Endodermal cell (in vitro differentiated cells): ENCODE measurements around the gene BICRA. TPM values are rescaled to one million over a fixed set of nuclear protein-coding genes. Genes with fewer than 3 reads are reported as not detected.

Experiments
- DNase-seq: peaks from one replicate; pipeline ENCODE4 v3.0.0-alpha.2; 2017
- H3K27ac ChIP-seq: 2 replicates; pipeline ENCODE4 v1.5.1; 2013; ENCODE audit warnings: mild to moderate bottlenecking, low read depth, low read length, moderate library complexity
- H3K27me3 ChIP-seq: 2 replicates; pipeline ENCODE4 v1.6.1; 2013; ENCODE audit warnings: mild to moderate bottlenecking, low read length, moderate library complexity; ENCODE audit not compliant: insufficient read depth, control insufficient read depth, poor library complexity, severe bottlenecking
- H3K36me3 ChIP-seq: 2 replicates; pipeline ENCODE4 v1.7.0; 2013; ENCODE audit warnings: mild to moderate bottlenecking, low read length, moderate library complexity; ENCODE audit not compliant: control insufficient read depth, insufficient read depth
- H3K4me1 ChIP-seq: one replicate; pipeline ENCODE4 v1.7.0; 2013; ENCODE audit warnings: low read length; ENCODE audit not compliant: control insufficient read depth, insufficient read depth
- H3K4me3 ChIP-seq: 2 replicates; pipeline ENCODE4 v1.5.1; 2013; ENCODE audit warnings: mild to moderate bottlenecking, low read length, moderate library complexity
- H3K9ac ChIP-seq: 2 replicates; pipeline ENCODE4 v1.6.1; 2013; ENCODE audit warnings: mild to moderate bottlenecking, low read length, moderate library complexity; ENCODE audit not compliant: poor library complexity, severe bottlenecking; ENCODE audit errors: extremely low read depth
- H3K9me3 ChIP-seq: 2 replicates; pipeline ENCODE4 v1.6.1; 2013; ENCODE audit warnings: mild to moderate bottlenecking, low read length, moderate library complexity; ENCODE audit not compliant: control insufficient read depth
- H3K27ac Mint-ChIP-seq: 2 replicates; pipeline ENCODE4 v1.8.0; 2020; ENCODE audit warnings: mixed read lengths
- H3K27me3 Mint-ChIP-seq: 2 replicates; pipeline ENCODE4 v1.8.0; 2021; ENCODE audit warnings: mild to moderate bottlenecking, mixed read lengths; ENCODE audit not compliant: insufficient read depth
- H3K36me3 Mint-ChIP-seq: 2 replicates; pipeline ENCODE4 v1.8.0; 2020; ENCODE audit warnings: low read depth, mixed read lengths
- H3K4me1 Mint-ChIP-seq: 2 replicates; pipeline ENCODE4 v1.8.0; 2020; ENCODE audit warnings: mixed read lengths
- H3K4me3 Mint-ChIP-seq: 2 replicates; pipeline ENCODE4 v1.8.0; 2020; ENCODE audit warnings: mild to moderate bottlenecking, moderate library complexity, mixed read lengths
- H3K9me3 Mint-ChIP-seq: 2 replicates; pipeline ENCODE4 v1.8.0; 2020; ENCODE audit warnings: mild to moderate bottlenecking, mixed read lengths
- WGBS, 2 experiments: methylation state at CpG; one replicate each; pipeline versions ENCODE4 v1.1.5 to v1.1.7; 2013; ENCODE audit warnings: missing lambda C conversion rate in 2 of 2, mixed read lengths in 1 of 2; ENCODE audit not compliant: insufficient coverage in 1 of 2, insufficient read length in 1 of 2; 5-methylcytosine and 5-hydroxymethylcytosine counted together
- total RNA-seq, 2 donors: library from RNA; stranded (reverse); fragmentation: NEBNext Ultra II Directional in 1 of 2; extraction: Animal tissue kit (Norgen Biotek cat#: 25700) in 1 of 2; gene quantifications; 2 replicates in 1 of 2; 3 replicates in 1 of 2; pipeline ENCODE4 v1.2.1, GENCODE V29; 2021
- TF ChIP-seq, protein P1 (sequence below): fragments of 200-600 bp; sonication (generic); conservative IDR thresholded peaks from 2 replicates; pipeline ENCODE4 v1.5.0; 2021; ENCODE audit warnings: antibody characterized with exemption, mild to moderate bottlenecking

BICRA gene
- total RNA-seq, 2 donors from 2014 or later, result 30.0 to 30.1 TPM

- WGBS, 2 experiments, result 92% methylated on average over 17 to 18 of the region's 18 CpGs
- Mint-ChIP-seq H3K27ac (peak overlapping the region; percentile 42), H3K9me3 (peaks cover 17% of the 10 kb centered on the region), H3K4me3 (no peak overlapping the region), H3K36me3 (peaks cover 42% of the 10 kb centered on the region), H3K27me3 (no peaks in the 10 kb centered on the region), H3K4me1 (peaks cover 36% of the 10 kb centered on the region)
- Histone ChIP-seq H3K27me3 (no peaks in the 10 kb centered on the region), H3K27ac (peak overlapping the region; percentile 8), H3K9ac (no peak overlapping the region), H3K36me3 (peaks cover 34% of the 10 kb centered on the region), H3K9me3 (peaks cover 18% of the 10 kb centered on the region), H3K4me1 (peaks cover 12% of the 10 kb centered on the region), H3K4me3 (no peak overlapping the region)
- TF ChIP-seq, protein P1, sequence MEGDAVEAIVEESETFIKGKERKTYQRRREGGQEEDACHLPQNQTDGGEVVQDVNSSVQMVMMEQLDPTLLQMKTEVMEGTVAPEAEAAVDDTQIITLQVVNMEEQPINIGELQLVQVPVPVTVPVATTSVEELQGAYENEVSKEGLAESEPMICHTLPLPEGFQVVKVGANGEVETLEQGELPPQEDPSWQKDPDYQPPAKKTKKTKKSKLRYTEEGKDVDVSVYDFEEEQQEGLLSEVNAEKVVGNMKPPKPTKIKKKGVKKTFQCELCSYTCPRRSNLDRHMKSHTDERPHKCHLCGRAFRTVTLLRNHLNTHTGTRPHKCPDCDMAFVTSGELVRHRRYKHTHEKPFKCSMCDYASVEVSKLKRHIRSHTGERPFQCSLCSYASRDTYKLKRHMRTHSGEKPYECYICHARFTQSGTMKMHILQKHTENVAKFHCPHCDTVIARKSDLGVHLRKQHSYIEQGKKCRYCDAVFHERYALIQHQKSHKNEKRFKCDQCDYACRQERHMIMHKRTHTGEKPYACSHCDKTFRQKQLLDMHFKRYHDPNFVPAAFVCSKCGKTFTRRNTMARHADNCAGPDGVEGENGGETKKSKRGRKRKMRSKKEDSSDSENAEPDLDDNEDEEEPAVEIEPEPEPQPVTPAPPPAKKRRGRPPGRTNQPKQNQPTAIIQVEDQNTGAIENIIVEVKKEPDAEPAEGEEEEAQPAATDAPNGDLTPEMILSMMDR, result no peak
- no peak for DNase-seq
Measured at GRCh38 chr19:47644743-47645482, 36.0 kb downstream of the BICRA start.

DNA sequence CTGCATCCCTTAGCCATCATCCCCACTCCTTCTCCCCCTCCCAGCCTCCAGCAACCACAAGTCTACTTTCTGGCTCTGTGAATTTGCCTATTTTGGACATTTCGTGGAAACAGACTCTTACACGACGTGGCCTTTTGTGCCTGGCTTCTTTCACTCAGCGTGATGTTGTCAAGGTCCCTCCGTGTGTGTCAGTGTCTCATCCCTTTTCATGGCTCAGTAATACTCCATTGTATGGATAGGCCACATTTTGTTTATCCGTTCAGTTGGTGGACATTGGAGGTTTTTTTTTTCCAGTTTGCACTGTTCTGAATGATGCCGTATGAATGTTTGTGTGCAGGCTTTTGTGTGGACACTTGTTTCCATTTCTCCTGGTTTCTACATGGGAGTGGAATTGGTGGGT is 38.0 kb downstream of the BICRA start:
- no peak overlapping the region for H3K4me3 ChIP-seq
- H3K4me1 ChIP-seq, result peaks cover 10% of the 10 kb centered on the region
- Mint-ChIP-seq H3K36me3 (peaks cover 56% of the 10 kb centered on the region), H3K27me3 (no peaks in the 10 kb centered on the region), H3K4me1 (peaks cover 43% of the 10 kb centered on the region), H3K27ac (no peak overlapping the region), H3K4me3 (no peak overlapping the region), H3K9me3 (peaks cover 27% of the 10 kb centered on the region)
- WGBS, 2 experiments, result 95 to 98% methylated on average over 7 of the region's 7 CpGs
- H3K9me3 ChIP-seq, result peaks cover 21% of the 10 kb centered on the region
- no peak for DNase-seq
- peaks cover 42% of the 10 kb centered on the region for H3K36me3 ChIP-seq
- TF ChIP-seq, protein P1, result no peak
- H3K9ac ChIP-seq, result no peak overlapping the region
- H3K27me3 ChIP-seq, result no peaks in the 10 kb centered on the region
- H3K27ac ChIP-seq, result no peak overlapping the region

- TF ChIP-seq, protein P1, result no peak
- Histone ChIP-seq H3K27ac (no peak overlapping the region), H3K27me3 (no peaks in the 10 kb centered on the region), H3K4me1 (peaks cover 6% of the 10 kb centered on the region), H3K36me3 (peaks cover 57% of the 10 kb centered on the region), H3K9ac (no peak overlapping the region), H3K4me3 (peak overlapping the region; percentile 69), H3K9me3 (peaks cover 21% of the 10 kb centered on the region)
- Mint-ChIP-seq H3K4me1 (peaks cover 37% of the 10 kb centered on the region), H3K27me3 (no peaks in the 10 kb centered on the region), H3K4me3 (no peak overlapping the region), H3K27ac (peak overlapping the region; percentile 74), H3K36me3 (peaks cover 75% of the 10 kb centered on the region), H3K9me3 (peaks cover 27% of the 10 kb centered on the region)
- no peak for DNase-seq
- 83 to 100% methylated on average over 1 of the region's 1 CpG for WGBS, 2 experiments
Measured at GRCh38 chr19:47649588-47649987, 40.7 kb downstream of the BICRA start.
